Activated naive CD8-positive, alpha-beta T cell treated with anti-CD3 and anti-CD28 coated beads, Interleukin-2, amount 50 U/mL, for 24 hours (primary cell): Measurements from ENCODE around the gene ARVCF.

ENCODE experiments used
- ATAC-seq: fragments of 150-1000 bp; cut with Tn5 transposase; one replicate; pipeline ENCODE4 v1.10.0; 2021
- DNase-seq: peaks from one replicate; pipeline ENCODE4 v3.0.0; 2021
- H3K27ac Mint-ChIP-seq: one replicate; pipeline ENCODE4 v1.8.0; 2021; ENCODE audit warnings: mild to moderate bottlenecking, mixed read lengths
- H3K27me3 Mint-ChIP-seq: one replicate; pipeline ENCODE4 v1.8.0; 2021; ENCODE audit warnings: mixed read lengths
- H3K36me3 Mint-ChIP-seq: one replicate; pipeline ENCODE4 v1.8.0; 2021; ENCODE audit warnings: low read depth, mixed read lengths
- H3K4me1 Mint-ChIP-seq: one replicate; pipeline ENCODE4 v1.8.0; 2021; ENCODE audit warnings: mixed read lengths
- H3K4me3 Mint-ChIP-seq: one replicate; pipeline ENCODE4 v1.8.0; 2021; ENCODE audit warnings: mild to moderate bottlenecking, moderate library complexity, mixed read lengths
- H3K9me3 Mint-ChIP-seq: one replicate; pipeline ENCODE4 v1.8.0; 2021; ENCODE audit warnings: mixed read lengths

Gene ARVCF

DNA sequence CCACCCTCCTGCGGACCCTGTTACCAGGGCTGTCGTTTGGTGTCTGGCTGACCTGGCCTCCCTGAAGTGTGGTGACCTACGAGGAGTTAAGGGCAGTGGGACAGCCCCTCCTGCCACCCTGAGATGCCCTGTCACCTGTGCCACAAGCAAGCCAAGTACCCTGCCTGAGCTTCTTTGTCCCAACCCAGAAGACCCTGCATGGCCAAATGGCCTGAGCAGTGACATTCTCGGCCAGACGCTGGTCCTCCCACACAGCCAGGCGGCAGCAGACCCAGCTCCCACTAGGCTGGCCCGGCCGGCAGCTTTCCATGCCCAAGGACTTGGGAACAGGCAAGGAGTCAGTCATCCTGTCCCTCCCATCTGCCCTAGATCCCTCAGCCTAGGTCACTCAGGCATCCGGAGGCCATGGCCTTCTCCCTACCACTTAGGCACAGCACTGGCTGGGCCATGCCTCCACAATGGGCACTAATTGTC lies 7.6 kb downstream of the ARVCF start:
- Mint-ChIP-seq H3K4me1 (no peaks in the 10 kb centered on the region), H3K27me3 (no peaks in the 10 kb centered on the region), H3K27ac (no peak overlapping the region), H3K4me3 (no peak overlapping the region), H3K9me3 (peaks cover 7% of the 10 kb centered on the region), H3K36me3 (no peaks in the 10 kb centered on the region)
- ATAC-seq (no peak), DNase-seq (no peak)

DNA sequence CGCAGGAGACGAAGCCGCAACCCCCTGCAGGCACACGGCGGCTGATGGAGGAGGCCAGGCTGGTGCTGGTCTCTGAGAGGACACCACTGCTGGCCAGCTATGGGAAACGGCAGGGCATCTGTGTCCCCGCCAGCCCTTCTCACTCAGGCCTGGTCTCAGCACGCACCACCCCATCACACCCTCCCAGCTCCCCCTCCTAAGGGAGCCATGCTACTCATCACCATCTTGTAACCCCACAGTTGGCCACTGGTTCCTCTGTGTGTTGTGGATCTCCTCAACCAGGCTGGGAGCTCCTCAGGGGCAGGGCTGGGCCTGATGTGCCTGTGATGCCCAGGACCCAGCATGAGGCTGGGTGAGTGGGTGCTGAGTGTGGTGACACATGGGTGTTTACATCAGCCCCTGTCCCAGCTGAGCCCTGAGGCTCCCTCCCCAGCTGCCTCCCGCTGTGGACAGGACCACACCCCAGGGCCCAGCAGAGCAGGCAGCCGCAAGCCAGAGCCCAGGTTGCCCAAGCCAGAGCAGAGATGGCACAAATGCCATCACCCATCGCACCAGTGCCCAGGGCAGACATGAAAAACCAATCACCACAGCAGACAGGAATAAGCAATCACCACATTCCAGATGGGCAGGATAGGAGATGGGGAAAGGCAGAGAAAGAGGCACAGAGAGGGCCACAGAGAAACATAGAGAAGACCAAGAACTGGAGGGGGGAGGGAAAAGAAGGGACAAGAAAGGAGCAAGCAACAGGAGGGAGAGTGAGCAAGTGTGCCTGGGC lies 8.2 kb downstream of the ARVCF start:
- Mint-ChIP-seq H3K27me3 (no peaks in the 10 kb centered on the region), H3K36me3 (peaks cover 4% of the 10 kb centered on the region), H3K9me3 (peaks cover 13% of the 10 kb centered on the region), H3K4me1 (no peaks in the 10 kb centered on the region), H3K27ac (no peak overlapping the region), H3K4me3 (no peak overlapping the region)
- no peak for DNase-seq
- ATAC-seq, result no peak

DNA sequence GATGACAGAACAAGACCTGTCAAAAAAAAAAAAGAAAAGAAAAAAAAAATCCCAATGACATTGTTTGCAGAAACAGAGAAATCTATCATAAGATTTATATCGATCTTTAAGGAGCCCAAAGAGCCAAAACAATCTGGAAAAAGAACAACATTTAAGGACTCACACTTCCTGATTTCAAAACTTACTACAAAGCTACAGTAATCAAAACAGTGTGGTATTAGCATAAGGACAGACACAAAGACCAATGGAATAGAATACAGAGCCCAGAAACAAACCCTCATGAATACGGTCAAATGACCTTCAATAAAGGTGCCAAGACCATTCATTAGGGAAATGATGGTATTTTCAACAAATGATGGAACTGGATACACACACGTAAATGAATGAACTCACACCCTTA lies 12.2 kb downstream of the ARVCF start:
- Mint-ChIP-seq H3K36me3 (peaks cover 7% of the 10 kb centered on the region), H3K9me3 (peaks cover 18% of the 10 kb centered on the region), H3K4me1 (no peaks in the 10 kb centered on the region), H3K4me3 (no peak overlapping the region), H3K27ac (no peak overlapping the region), H3K27me3 (no peaks in the 10 kb centered on the region)
- no peak for ATAC-seq
- no peak for DNase-seq

DNA sequence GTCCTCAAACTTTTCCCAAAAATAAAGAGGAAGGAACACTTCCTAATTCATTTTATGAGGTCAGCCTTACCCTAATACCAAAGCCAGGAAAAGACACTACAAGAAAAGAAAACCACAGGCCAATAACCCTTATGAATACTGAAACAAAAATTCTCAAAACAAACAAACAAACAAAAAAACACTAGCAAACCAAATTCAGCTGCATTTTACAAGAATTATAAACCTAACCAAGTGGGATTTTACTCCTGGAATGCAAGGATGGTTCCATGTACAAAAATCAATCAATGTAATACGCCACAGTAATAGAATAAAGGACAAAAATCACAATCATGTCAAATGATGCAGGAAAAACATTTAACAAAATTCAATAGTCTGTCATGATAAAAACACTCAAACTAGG lies 13.3 kb downstream of the ARVCF start:
- peaks cover 18% of the 10 kb centered on the region for H3K9me3 Mint-ChIP-seq
- ATAC-seq (no peak), DNase-seq (no peak)
- H3K27ac Mint-ChIP-seq, result no peak overlapping the region
- no peaks in the 10 kb centered on the region for H3K27me3 Mint-ChIP-seq
- H3K4me1 Mint-ChIP-seq, result no peaks in the 10 kb centered on the region
- peaks cover 7% of the 10 kb centered on the region for H3K36me3 Mint-ChIP-seq
- no peak overlapping the region for H3K4me3 Mint-ChIP-seq

DNA sequence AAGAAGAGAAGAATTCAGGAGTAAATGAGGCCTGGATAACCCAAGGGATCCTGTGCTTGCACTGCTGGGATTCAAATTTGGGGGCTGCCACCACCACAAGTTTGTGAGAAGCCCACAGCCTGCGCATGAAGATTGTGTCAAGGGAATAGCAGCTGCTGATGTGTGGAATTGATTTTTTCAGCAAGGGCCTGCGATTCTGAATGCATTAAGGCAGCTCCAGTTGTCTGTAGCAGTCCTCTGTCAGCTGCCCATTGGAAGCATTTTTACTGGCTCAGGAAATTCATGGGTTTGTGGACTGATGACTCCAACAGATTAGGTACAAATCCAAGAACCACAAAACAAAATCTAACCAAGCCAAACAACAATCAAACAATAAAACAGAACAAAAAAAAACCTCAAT lies 14.0 kb downstream of the ARVCF start:
- Mint-ChIP-seq H3K27me3 (no peaks in the 10 kb centered on the region), H3K9me3 (peaks cover 18% of the 10 kb centered on the region), H3K4me1 (no peaks in the 10 kb centered on the region), H3K4me3 (no peak overlapping the region), H3K27ac (no peak overlapping the region), H3K36me3 (peaks cover 7% of the 10 kb centered on the region)
- ATAC-seq (no peak), DNase-seq (no peak)

DNA sequence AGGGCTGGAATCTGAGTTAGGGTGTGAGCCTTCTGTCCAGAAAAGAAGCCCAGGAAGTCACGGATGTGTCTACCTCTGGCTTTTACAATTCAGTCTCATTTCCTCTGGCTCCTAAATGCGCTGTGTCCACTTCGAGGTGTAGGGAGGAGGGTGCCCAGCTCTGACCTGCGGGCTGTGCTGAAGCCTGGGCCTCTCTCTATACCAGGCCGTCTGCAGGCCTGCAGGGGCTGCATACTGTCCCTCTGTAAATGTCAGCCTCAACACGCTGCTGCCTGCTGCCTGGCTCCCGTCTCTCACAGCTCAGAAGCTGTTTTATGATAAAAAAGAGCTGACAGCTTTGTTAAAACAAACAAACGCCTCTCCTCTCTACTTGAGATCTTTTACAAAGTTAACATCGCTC lies 14.5 kb downstream of the ARVCF start:
- ATAC-seq, result no peak
- Mint-ChIP-seq H3K9me3 (peaks cover 18% of the 10 kb centered on the region), H3K4me3 (no peak overlapping the region), H3K27ac (no peak overlapping the region), H3K27me3 (no peaks in the 10 kb centered on the region), H3K4me1 (no peaks in the 10 kb centered on the region), H3K36me3 (peaks cover 7% of the 10 kb centered on the region)
- DNase-seq, result no peak

DNA sequence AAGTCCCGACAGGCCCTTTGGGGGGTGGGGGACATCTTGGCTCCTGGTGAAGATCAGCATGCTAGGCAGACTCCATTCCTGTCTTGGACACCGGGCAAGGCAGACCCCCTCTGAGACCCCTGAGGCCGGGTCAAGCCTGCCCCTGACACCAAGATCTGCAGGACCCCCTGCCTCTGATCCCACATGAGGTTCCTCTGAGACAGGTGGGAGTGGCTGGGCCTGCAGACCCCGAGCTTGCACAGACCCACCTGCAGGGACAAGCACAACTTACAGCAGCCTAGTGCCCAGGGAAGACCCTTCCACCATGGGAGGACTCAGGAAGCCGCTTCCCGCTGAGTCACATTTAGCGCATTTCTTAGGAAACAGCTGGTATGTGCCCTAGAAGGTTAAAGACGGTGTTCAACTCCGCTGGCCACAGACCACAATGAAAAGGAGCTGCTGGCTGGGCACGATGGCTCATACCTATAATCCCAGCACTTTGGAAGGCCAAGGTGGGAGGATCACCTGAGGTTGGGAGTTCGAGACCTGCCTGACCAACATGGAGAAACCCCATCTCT lies 15.5 kb downstream of the ARVCF start:
- Mint-ChIP-seq H3K27ac (no peak overlapping the region), H3K9me3 (peaks cover 18% of the 10 kb centered on the region), H3K27me3 (no peaks in the 10 kb centered on the region), H3K4me3 (no peak overlapping the region), H3K36me3 (peaks cover 7% of the 10 kb centered on the region), H3K4me1 (no peaks in the 10 kb centered on the region)
- ATAC-seq, result no peak
- DNase-seq, result no peak

DNA sequence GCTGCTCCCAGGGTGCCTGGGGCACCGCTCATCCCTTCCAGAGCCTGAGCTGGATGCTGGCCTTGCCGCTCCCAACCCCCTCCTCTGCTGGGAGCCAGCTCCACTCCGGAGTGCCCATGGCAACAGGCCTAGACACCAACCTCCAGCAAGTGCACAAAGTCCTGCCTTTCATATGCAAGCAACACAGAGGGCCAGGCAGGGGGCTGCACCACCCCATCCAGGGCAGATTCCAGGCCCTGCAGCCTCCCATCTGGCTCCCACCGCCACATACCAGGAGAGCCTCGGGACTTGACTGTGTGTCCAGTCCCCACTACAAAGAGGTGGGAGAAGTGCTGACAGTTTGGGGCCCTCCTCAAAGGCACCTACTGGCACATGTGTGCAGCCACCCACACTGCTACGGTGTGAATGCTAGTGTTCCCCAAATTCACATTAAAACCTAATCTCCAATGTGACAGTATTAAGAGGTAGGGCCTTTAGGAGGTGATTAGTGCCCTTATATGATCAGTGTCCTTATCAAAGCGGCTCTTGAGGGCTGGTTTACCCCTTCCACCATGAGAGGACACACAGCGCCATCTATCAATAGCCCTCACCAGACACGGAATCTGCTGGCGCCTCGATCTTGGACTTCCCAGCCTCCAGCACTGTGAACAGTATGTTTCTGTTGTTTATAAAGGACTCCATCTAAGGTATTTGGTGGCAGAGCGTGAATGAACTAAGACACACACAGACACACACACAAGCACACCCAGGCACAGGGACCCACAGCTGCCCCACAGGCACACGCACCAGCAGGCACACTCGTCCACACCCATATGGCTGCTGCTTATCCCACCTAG lies 16.2 kb downstream of the ARVCF start:
- H3K9me3 Mint-ChIP-seq, result peaks cover 18% of the 10 kb centered on the region
- peaks cover 7% of the 10 kb centered on the region for H3K36me3 Mint-ChIP-seq
- H3K4me1 Mint-ChIP-seq, result no peaks in the 10 kb centered on the region
- H3K4me3 Mint-ChIP-seq, result no peak overlapping the region
- no peaks in the 10 kb centered on the region for H3K27me3 Mint-ChIP-seq
- ATAC-seq, result no peak
- no peak overlapping the region for H3K27ac Mint-ChIP-seq
- no peak for DNase-seq

DNA sequence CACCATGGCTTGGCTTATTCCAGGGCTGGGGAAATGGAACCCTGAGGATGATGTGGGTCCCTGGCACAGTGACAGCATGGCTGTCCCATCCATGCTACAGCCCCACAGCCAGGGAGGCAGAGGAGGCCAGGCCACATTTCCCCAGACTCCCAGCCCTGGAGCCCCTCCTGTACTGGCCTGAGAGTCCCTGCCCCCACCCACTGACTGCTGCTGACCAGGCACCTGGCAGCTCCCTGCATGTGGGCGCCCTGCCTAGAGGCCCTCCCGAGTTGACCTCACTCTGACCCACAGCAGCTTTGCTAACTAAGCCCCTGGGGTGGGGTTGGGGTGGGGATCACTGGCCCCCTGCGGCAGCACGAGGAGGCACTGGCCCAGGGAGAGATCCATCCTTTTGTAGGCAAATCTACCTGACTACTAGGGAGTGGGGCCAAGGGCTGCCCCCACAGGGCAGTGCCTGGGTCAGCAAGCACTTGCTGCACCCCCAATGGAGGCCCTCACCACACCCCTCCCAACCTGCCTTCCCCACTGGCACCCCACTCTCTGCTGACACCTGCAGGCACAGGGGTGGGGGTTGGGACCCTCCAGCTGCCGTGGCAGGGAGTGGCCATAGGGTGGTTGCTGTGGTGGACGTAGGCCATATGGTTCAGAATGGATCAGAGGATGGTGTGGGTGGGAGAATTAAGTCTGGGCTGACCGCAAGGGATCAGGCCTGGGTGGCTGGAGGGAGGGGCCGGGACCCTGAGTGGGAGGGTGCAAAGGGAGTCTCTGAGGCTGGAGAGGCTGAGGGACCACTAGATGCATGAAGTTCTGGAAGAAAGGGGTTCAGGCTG lies 17.4 kb downstream of the ARVCF start:
- no peaks in the 10 kb centered on the region for H3K4me1 Mint-ChIP-seq
- no peak overlapping the region for H3K4me3 Mint-ChIP-seq

DNA sequence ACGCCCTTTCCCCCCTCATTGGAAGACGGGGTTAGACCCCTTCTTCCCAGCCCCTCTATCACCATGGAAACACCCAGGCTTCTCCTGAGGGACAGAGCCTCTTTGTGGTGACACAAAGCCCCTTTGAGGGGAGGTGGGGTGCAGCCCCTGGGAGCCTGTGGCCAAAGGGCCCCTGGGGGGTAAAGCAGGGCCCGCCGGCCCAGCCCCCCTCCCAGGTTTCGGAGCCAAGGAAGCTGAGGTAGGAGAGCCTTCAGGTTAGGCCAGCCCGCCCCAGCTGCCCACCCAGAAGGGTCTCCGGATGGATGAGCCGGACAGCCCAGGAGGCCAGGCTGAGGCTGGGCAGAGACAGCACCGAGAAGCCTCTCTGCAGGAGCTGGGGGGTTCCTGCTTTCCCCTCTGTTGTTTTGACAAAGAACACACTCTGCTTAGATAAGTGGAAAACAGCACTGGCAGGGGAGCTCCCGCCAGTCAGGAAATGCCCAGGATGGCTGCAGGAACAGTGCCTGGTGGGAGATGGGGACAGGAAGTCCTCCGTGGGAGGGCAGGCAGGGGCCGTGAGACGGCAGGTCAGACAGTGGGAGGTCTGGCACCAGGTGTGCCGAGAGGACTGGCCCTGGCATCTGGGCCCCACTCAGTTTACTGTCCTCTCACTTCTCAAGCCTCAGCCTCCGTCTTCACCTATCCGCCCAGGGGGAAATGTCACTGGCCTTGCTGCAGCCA lies 18.2 kb downstream of the ARVCF start:
- peaks cover 4% of the 10 kb centered on the region for H3K9me3 Mint-ChIP-seq
- H3K4me3 Mint-ChIP-seq, result no peak overlapping the region
- ATAC-seq (no peak), DNase-seq (no peak)
- peaks cover 3% of the 10 kb centered on the region for H3K36me3 Mint-ChIP-seq
- H3K27me3 Mint-ChIP-seq, result no peaks in the 10 kb centered on the region
- H3K4me1 Mint-ChIP-seq, result no peaks in the 10 kb centered on the region
- no peak overlapping the region for H3K27ac Mint-ChIP-seq

More for the DNA sequence above, 17.4 kb downstream of the ARVCF start:
- Mint-ChIP-seq H3K27me3 (no peaks in the 10 kb centered on the region), H3K9me3 (peaks cover 12% of the 10 kb centered on the region), H3K27ac (no peak overlapping the region), H3K36me3 (peaks cover 7% of the 10 kb centered on the region)
- DNase-seq (no peak), ATAC-seq (peak; percentile 13)

DNA sequence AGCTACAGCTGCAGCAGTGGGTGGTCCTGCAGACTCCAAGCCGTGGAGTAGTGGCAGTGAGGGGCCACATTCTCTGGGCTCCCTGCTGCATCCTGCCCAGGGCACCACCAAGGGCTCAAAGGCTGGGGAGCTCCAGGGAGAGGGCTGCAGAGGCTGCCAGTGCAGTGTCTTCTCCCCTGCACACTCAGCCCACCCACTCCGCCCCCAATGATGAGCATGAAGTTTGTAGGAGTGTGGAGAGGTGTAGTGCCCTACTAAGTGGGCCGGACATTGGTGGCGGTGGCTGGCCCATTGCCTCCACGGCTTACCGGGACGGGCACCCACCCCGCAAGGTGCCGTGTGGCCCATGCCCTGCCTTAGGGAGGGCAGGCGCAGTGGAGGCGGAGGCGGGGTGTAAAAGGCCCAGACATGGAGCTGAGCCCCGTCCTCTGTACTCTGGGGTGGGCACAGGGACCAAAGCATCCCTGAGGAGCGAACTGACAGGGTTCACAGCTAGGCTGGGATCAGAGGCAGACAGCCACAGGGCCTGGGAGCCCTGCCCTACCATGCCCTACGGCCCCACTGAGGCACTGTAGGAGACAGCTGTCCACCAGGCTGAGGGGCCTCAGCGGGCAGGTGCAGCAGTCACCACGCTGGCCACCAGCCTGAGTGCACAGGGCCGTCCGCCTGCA lies 18.9 kb downstream of the ARVCF start:
- Mint-ChIP-seq H3K4me1 (no peaks in the 10 kb centered on the region), H3K27me3 (no peaks in the 10 kb centered on the region), H3K9me3 (no peaks in the 10 kb centered on the region), H3K36me3 (peaks cover 3% of the 10 kb centered on the region), H3K4me3 (no peak overlapping the region), H3K27ac (no peak overlapping the region)
- DNase-seq (no peak), ATAC-seq (no peak)

DNA sequence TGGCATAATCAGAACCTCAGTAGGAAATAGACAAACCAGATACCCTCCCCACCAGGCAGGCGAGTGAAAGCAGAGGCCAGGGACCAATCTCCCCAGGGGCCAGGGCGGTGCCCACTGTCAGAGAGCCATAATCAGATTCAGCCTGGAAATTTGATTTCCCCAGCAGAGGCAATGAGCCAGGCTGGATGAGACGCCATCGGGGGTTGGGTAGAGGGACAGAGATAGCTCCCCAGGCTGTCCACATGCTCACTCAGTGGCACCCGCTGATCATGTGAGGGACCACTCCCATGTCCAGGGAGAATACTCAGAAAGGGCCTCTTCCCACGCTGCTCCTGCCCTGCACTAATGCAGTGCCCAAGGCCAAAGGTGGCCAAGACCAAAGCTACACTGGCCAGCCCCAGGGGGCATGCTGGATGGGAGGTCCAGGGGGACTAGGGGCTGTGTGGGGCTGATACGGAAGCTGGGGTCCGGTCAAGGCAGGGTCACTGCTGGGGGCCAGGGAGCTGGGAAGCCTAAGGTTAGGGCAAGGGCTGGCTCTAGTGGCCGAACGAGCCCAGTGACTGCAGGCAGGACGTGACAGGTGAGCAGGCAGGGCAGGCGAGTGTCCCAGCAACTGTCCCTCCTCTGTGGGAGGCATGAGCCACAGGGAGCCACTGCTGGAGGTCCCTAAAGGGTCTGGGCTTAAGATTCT lies 19.8 kb downstream of the ARVCF start:
- no peak for DNase-seq
- ATAC-seq, result no peak
- H3K36me3 Mint-ChIP-seq, result peaks cover 3% of the 10 kb centered on the region
- no peaks in the 10 kb centered on the region for H3K27me3 Mint-ChIP-seq
- no peak overlapping the region for H3K4me3 Mint-ChIP-seq
- no peak overlapping the region for H3K27ac Mint-ChIP-seq
- no peaks in the 10 kb centered on the region for H3K9me3 Mint-ChIP-seq
- no peaks in the 10 kb centered on the region for H3K4me1 Mint-ChIP-seq
